ENCODE measurements around the gene ZC3H10.

ZC3H10 gene

DNA sequence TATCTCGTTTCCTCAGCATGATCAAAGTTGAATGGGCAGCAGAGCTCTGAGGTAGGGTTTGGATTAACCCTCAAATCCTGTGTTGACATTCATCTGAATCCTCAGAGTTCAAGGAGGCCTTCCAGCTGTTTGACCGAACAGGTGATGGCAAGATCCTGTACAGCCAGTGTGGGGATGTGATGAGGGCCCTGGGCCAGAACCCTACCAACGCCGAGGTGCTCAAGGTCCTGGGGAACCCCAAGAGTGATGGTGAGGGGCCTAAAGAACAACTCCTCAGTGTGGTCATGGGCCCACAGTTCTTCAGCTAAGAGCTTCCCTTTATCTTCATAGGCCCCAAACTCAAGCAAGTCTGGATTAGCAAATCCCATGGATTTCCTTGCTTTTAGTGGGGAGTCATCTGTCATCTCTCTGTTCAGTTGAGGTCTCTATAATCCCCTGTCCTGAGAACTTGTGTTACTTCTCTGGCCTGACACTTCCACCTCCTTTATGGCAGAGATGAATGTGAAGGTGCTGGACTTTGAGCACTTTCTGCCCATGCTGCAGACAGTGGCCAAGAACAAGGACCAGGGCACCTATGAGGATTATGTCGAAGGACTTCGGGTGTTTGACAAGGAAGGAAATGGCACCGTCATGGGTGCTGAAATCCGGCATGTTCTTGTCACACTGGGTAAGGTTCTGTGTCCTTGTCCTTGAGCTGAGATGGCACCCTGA lies 41.6 kb downstream of the ZC3H10 start:
- TF ChIP-seq, protein P1, sequence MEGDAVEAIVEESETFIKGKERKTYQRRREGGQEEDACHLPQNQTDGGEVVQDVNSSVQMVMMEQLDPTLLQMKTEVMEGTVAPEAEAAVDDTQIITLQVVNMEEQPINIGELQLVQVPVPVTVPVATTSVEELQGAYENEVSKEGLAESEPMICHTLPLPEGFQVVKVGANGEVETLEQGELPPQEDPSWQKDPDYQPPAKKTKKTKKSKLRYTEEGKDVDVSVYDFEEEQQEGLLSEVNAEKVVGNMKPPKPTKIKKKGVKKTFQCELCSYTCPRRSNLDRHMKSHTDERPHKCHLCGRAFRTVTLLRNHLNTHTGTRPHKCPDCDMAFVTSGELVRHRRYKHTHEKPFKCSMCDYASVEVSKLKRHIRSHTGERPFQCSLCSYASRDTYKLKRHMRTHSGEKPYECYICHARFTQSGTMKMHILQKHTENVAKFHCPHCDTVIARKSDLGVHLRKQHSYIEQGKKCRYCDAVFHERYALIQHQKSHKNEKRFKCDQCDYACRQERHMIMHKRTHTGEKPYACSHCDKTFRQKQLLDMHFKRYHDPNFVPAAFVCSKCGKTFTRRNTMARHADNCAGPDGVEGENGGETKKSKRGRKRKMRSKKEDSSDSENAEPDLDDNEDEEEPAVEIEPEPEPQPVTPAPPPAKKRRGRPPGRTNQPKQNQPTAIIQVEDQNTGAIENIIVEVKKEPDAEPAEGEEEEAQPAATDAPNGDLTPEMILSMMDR (IDR thresholded peaks at IDR 0.05; ENCODE audit: insufficient read depth, low read length, missing control alignments) = no peak
- ChIA-PET CTCF (interaction anchor here (0.9 to 4.2 kb wide), 4 partner anchors 29 to 41 kb away, joined by 6 to 35 read pairs (median 14); partner anchors contain the start of genes ESYT1, SMARCC2 and ZC3H10), POLR2A (interaction anchor here (1.1 to 2.8 kb wide), 8 partner anchors 10 to 112 kb away, joined by 4 to 23 read pairs (median 6); partner anchors contain the start of genes ESYT1, RNF41 and SMARCC2)
- DNase-seq (ENCODE audit: low read depth, low spot score) = no peak
- H3K4me3 ChIP-seq (ENCODE audit: low read depth, low read length) = peak overlapping the region; percentile 99

DNA sequence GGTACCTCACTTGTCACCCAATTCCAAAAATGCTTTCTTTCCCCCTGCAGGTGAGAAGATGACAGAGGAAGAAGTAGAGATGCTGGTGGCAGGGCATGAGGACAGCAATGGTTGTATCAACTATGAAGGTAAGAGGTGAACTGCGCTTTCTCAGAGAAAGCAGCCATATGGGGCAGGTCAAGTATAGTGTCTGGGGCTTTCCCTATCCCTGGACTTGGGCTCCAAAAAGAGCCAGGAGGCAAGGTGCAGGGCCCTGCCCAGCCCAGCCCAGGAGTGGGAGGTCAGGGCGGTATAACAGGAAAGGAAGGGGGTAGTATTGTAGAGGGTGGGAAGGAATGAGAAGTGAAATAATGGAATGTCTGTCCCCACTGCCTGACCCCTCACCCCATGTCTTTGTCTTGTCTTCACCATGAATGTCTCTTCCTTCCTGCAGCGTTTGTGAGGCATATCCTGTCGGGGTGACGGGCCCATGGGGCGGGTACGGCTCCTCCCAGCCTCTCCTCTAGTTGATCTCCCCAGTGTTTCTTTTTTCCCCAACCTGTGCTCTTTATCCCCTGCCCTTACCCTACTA lies 42.2 kb downstream of the ZC3H10 start:
- TF ChIP-seq, protein P1 (IDR thresholded peaks at IDR 0.05; ENCODE audit: insufficient read depth, low read length, missing control alignments) = no peak
- H3K4me3 ChIP-seq (ENCODE audit: low read depth, low read length) = peak overlapping the region; percentile 99
- DNase-seq (ENCODE audit: low read depth, low spot score) = no peak
- CTCF ChIA-PET = interaction anchor here (0.9 to 4.2 kb wide), 4 partner anchors 29 to 41 kb away, joined by 6 to 35 read pairs (median 18); partner anchors contain the start of genes SMARCC2 and ZC3H10
- POLR2A ChIA-PET = interaction anchor here (1.8 to 3.8 kb wide), 5 partner anchors 9 to 33 kb away, joined by 8 to 23 read pairs (median 14); partner anchors contain the start of genes ESYT1 and SMARCC2

DNA sequence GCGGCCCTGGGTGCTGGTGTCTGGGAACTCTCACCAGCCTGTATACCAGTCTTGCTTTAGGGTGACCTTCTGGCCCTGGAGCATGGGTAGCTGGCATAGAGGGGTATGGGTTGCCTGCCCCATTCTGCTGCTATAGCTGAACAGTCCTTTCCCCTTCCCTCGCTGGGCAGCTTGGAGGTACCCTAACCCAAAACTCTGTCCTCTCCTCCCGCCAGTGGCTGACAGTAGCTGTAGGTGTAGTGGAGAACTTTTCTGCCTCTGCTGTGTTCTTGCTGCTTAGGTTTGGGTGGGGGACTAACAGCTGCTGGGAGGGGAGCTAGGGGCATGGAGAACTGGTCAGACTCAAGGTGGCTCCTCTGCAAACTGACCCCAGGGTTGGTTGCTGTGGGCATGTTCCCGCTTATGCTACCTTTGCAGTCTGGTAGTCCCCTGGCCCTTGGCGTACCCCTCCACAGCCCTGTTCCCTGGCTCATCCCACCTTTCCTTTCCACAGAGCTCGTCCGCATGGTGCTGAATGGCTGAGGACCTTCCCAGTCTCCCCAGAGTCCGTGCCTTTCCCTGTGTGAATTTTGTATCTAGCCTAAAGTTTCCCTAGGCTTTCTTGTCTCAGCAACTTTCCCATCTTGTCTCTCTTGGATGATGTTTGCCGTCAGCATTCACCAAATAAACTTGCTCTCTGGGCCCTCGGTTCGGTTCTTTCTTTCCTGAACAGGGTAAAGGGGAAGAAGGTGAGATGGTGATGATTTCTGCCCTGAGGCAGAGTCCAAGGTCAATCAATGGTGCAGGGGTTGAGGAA lies 43.0 kb downstream of the ZC3H10 start:
- CTCF ChIA-PET = interaction anchor here (1.5 to 4.2 kb wide), 4 partner anchors 8 to 42 kb away, joined by 4 to 35 read pairs (median 16); partner anchors contain the start of genes SMARCC2 and ZC3H10
- TF ChIP-seq, protein P1 (IDR thresholded peaks at IDR 0.05; ENCODE audit: insufficient read depth, low read length, missing control alignments) = no peak
- POLR2A ChIA-PET = interaction anchor here (1.1 to 3.8 kb wide), 8 partner anchors 8 to 115 kb away, joined by 3 to 14 read pairs (median 6); partner anchors contain the start of genes ESYT1, SMARCC2 and ZC3H10
- peak overlapping the region; percentile 99 for H3K4me3 ChIP-seq (ENCODE audit: low read depth, low read length)
- no peak for DNase-seq (ENCODE audit: low read depth, low spot score)

DNA sequence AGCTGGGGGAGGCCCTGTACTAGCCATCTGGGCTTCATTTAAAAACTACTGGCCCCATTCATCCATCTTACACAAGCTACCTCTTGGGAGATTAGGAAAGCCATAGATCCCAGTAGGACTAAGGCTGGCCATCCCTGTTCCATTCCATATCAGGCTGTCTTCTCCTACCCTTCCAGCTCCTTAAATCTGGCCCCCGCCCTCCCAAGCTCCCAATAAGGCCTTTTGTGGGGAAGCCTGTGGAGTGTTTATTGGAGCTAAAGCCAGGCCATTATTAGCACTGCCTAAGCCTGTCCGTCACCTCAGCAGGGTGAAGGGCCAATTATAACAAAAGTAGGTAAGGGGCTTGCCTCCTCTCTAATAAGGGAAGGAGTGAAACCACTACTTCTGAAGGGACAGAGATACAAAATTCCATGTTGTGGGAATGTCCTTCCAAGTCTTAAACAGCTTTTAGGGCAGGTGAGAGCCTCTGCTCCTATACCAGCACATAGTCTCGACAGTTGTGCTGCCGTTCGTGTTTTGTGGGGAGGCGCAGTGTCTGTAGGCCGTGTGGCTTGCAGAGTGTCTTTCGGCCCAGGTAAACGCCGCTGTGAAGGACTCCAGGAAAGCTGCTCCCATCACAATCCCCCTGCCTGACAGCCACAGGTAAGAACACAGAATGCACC lies 43.8 kb downstream of the ZC3H10 start:
- CTCF ChIA-PET = interaction anchor here (1.5 to 4.2 kb wide), 5 partner anchors 8 to 43 kb away, joined by 4 to 35 read pairs (median 15); partner anchors contain the start of genes SMARCC2 and ZC3H10
- TF ChIP-seq, protein P1 (IDR thresholded peaks at IDR 0.05; ENCODE audit: insufficient read depth, low read length, missing control alignments) = no peak
- POLR2A ChIA-PET = interaction anchor here (1.1 to 3.8 kb wide), 12 partner anchors 7 to 116 kb away, joined by 3 to 14 read pairs (median 6); partner anchors contain the start of genes ESYT1, RNF41, SMARCC2 and ZC3H10
- no peak for DNase-seq (ENCODE audit: low read depth, low spot score)
- H3K4me3 ChIP-seq (ENCODE audit: low read depth, low read length) = no peak overlapping the region; the same call in none of the 2 replicates

DNA sequence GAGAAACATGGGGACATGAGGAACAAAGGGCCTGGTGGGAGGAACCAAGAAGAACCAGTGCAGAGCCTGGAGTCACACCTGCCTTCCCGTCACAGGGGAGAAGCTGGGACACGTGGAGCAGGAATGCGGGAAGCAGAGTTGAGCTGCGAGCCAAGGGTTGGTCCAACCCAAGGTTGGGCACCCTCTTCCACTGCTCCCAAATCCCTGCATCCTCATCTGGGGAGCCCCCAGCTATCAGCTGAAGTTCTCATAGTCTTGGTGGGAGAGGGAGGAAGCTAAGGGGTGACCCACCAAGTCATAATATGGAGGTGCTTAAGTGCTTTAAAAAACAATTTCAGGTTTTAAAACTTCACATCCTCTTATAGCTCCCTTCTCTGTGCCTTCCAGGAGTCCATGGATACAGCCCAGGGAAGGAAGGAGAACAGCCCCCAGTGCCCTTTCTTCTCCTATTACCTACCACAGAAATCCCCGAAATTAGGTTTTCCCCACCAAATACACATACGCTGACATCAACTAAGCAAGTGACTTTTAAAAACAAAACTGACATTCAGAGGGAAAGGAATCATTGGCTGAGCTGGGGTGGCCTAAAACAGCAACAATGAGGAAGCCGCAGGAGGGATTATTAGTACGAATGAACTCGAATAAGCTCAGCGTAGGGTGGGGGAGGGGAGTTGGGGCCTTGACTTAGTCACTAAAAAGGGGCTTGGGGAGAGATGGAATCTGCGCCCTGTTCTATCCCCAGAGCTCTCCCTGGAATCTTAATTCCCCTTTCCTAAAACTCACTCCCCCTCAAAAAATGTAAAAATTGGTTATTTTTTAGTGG lies 44.6 kb downstream of the ZC3H10 start:
- ChIA-PET CTCF (interaction anchor here (1.5 to 3.3 kb wide), 4 partner anchors 9 to 44 kb away, joined by 4 to 16 read pairs (median 12); partner anchors contain the start of genes SMARCC2 and ZC3H10), POLR2A (interaction anchor here (0.6 to 3.8 kb wide), 12 partner anchors 10 to 129 kb away, joined by 3 to 13 read pairs (median 5); partner anchors contain the start of genes ESYT1, RNF41 and SMARCC2)
- DNase-seq (ENCODE audit: low read depth, low spot score) = no peak
- H3K4me3 ChIP-seq (ENCODE audit: low read depth, low read length) = peak overlapping the region; percentile 3; the same call in 1 of the 2 replicates
- TF ChIP-seq, protein P1 (IDR thresholded peaks at IDR 0.05; ENCODE audit: insufficient read depth, low read length, missing control alignments) = no peak
